SK-N-MC (cell line): Measurements from ENCODE around the gene CACNG7.
"Not testable (repeated sequence)": the region's sequence is repeated elsewhere in the genome, so short reads cannot be mapped to it uniquely, and the experiment has no call there.

Experiments used
- EZH2 ChIP-seq: fragments of 200-600 bp; sonication (generic); IDR thresholded peaks from one replicate; pipeline ENCODE4 v1.6.1; 2017; ENCODE audit warnings: antibody characterized with exemption
- FOXP2 ChIP-seq: optimal IDR thresholded peaks from 2 replicates; pipeline ENCODE3; 2011; ENCODE audit warnings: mild to moderate bottlenecking, moderate library complexity; ENCODE audit not compliant: insufficient read depth; ENCODE audit errors: extremely low read length, control extremely low read depth
- POLR2AphosphoS5 ChIP-seq: IDR thresholded peaks from 2 replicates; pipeline ENCODE4 v1.6.1; 2012; ENCODE audit warnings: mild to moderate bottlenecking, low read depth, low read length, borderline replicate concordance

DNA sequence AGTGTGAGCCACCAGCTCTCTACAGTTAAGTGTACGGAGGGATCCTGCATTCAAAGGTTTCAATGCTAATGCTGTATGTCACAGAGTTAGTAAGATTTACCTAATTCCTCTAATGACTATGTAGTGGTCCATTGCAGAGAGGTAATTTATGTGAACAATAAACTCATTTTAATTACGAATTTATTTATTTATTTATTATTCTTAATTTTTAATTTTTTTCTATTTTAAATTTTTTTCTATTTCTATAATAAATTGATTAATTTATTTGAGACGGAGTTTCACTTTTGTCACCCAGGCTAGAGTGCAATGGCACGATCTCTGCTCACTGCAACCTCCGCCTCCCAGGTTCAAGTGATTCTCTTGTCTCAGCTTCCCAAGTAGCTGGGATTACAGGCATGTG is 39.5 kb downstream of the CACNG7 start:
- TF ChIP-seq EZH2, POLR2AphosphoS5, FOXP2: not testable (repeated sequence)
